HG03064 (cell line): Measurements from ENCODE around the gene IGBP1.
A peak's percentile ranks its signal among the peaks of the same experiment; 100 is the strongest.
"Not testable (repeated sequence)": the region's sequence is repeated elsewhere in the genome, so short reads cannot be mapped to it uniquely, and the experiment has no call there.

Source experiments
- ATAC-seq: cut with Tn5 transposase; IDR thresholded peaks from one replicate; pipeline ENCODE4 v1.9.1; 2021; ENCODE audit warnings: low read depth; ENCODE audit not compliant: unreplicated experiment

Gene IGBP1

DNA sequence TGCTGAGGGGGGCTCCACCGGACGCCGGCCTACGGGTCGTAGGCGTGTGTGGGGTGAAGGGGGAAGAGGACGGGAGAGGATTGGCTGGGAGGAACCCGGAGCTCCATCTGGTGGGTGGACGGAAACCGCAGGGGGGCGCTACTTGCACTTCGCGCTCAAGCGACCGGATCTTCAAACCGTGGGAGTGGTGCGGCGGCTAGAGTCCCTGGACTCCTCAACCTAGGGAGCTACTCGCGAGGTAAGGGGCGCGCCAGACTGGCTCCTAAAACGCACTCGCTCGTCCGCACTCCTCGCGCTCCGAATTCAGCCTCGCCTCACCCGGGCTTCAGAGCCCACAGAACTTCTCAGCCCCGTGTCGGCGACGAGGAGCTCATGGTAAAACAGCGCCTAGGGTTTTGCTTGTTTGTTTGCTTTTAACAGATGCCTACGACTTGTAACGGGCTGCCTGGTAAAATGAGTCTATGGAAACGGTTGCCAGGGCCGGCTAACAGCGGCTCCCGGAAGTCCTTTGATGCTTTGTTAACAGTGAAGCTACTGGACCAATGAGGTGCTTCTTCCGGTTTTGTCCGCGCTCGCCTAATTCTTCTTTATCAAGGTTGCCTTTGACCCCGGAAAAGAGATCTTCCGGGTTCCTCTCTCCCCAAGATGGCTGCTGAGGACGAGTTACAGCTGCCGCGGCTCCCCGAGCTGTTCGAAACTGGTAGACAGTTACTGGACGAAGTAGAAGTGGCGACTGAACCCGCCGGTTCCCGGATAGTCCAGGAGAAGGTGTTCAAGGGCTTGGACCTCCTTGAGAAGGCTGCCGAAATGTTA, at the start of gene IGBP1:
Gene IGBP1 (plus strand): TSS at position 145 of the 813 bp plus-strand sequence. CDS start 501 bp downstream, at position 646.
- ATAC-seq: peak; percentile 88

DNA sequence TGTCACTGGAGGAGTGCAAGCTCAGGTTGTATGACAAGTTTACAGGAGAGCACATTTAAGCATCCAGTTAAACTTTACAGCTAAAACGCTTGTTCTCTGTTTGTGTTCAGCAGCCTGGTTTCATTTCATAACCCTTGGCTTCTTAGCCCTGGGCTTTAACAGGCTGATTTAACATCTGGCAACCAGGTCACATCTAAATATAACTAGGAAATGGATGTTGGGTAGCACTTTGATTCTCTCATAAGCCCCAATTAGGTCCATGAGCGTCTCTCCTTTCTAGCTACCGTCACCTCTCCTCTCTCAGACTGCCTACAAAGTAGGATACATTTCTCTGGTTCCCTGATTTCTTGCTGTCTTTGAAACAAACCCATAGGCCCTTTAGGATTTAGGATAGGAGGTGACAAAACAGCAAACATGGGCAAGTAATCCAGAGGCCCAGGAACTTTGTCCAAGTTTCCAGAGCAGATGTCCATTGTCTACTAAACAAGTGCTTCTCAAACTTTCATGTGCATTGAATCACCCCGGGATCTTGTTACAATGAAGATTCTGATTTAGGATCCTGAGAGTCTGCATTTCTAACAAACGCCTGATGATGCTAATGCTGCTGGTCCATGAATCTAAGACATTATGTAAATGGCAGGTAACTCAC, 48.5 kb upstream of the IGBP1 start:
- no peak for ATAC-seq

DNA sequence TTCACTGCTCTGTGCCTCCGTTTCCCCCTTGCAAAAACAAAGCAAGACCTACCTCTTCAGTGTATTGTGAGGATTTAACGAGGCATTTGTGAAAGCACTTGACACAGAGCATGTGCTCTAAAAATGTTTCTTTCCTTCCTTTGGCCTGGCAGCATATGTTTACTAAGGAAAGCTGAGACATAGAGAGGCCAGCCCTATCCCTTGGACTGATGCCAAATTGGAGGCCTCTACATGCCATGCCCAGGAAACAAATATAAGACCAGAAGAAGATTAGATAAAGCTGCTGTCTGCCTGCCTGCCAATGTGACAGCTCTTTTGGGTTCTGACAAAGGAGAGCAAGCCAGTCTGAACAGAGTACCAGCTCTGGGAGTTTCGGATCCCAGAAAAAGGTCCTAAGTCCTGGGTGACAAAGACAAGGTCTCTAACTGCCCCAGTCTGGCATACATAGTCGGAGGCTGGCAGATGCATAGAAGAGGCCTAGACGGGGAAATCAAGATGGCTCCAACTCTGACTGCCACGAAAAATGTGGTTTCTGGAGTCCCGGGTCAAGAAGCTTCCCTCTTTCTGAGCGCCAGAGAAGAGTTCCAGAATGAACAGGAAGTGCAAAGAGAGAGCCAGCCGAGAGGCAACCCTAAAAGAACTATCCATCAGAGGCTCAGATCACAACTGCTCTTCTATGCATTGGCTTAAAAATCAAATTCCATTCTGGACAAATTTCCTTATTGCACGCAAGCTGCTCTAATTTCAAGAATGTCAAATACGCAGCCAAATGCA, 45.2 kb upstream of the IGBP1 start:
- ATAC-seq: no peak

DNA sequence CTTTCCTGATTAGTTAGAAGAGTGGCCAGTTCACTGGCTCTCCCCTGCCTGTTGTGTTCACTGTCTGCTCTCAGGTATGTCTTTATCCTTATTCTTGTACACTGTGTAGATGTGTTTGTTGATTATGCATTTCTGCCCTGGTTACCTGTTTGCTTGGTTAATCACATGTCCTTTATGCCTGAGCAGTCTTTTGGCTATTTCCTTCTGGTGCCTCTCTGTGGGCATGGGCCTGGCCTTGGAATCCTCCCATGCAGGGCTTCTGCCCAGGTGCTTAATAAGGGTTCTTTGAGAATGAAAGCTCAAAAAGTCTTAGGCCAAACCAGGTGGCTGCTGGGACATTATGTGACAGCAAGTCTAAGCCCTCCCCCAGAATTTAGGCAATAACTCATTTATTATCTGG, 44.5 kb upstream of the IGBP1 start:
- no peak for ATAC-seq

DNA sequence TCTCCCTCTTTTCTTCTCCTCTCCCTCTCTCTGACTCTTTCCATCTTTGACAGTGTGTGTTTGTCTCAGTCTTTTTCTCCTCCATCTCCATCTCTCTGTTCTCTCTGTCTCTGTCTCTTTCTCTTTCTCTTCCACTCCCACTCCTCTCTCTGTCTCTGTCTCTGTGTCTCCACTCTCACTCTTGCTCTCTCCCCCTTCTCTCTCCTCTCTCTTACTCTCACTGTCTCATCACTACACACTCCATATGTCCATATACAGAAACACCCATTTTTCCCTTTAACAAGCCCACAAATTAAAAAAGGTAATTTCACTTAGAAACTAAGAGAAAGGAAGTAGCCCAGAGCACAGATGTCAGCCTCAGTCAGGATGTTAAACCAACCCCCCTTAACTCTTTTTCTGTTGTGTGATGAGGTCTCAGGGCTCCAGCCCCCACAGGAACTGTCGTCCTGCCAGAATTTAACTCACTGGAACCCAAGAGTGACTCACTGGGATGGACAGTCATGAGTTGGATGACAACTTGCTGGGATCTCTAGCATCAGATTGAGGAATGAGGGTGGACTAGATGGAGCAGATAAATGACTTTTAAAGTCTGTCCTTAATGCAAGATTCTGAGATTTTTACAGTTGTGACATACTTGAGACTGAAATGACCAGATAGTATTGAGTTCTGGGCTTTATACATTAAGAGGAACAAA, 43.5 kb upstream of the IGBP1 start:
- no peak for ATAC-seq

DNA sequence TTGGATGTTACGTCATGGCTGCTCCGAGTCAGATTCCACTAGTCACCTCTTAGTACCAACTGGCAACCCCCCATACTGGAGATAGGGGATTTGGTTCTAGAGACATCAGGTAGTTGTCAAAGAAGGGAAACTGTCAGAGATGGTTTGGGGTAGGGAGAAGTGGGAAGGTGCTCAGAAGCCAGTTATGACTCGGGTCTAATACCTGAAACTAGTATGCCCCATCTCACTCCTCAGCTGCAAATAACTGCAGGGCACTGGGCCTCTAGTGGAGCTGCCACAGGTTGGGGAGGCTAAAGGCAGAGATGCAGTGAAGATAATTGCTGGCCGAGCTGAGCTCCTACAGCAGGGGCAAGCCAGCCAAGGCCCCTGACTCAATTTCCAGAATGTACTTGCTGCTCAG, 41.0 kb upstream of the IGBP1 start:
- ATAC-seq: no peak

DNA sequence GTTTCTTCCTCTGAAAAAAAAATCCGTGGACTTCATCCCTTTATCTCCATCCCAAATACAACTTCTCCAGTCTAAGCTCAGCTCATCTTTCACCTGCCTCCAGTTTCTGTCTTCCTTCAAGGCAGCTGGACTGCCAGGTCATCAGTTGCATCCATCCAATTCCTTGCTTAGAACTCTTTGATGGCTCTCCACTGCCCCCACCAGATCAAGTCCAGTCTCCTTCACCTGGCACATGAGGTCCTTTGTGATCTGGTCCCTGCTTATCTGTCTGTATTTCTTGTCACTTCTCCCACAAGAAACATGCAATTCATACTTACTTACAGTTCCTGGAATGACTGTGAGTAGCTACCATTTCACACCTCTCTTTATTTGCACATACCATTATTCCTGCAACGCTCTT, 37.2 kb upstream of the IGBP1 start:
- ATAC-seq: no peak

DNA sequence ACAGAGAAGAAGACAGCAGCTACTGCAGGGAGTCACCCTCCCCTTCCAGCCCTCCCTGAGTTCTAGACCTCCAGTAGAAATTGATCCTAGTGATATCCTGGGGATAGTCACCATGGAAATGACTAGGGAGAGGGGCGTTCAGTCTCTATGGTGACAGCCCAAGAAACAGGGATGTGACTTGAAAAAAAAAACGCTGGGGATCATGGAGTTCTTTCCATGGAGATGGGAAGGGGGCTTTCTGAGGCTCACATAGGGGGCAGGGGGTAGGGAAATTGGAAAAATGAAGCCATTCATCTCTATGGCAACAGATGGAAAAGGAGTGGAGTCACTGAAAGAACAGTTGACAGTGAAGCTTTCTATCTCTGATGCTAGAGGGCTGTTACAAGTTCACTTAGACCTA, 28.0 kb upstream of the IGBP1 start:
- no peak for ATAC-seq

DNA sequence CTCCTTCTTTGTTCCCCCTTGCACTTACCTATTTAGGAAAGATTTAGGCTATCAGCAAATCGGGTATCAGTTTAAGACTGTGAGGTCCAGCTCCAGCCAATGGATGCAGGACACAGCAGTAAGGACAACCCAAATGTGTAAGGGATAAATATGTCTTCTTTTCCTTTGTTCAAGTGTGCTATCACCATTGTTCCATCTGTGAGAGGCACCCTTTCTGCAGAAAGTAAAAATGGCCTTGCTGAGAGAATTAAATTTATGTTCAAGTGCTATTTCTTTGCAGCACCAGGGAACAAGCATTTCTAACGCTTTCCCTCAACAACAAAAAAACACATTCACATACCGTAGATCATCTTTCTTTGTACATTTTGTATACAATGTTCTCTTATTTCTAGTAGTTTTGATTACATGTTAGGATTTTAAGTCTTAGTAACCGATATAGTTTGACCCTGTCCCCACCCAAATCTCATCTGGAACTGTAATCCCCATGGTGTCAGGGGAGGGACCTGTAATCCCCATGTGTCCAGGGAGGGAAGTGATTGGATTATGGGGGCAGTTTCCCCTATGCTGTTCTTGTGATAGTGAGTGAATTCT, 21.7 kb upstream of the IGBP1 start:
- not testable (repeated sequence) for ATAC-seq

DNA sequence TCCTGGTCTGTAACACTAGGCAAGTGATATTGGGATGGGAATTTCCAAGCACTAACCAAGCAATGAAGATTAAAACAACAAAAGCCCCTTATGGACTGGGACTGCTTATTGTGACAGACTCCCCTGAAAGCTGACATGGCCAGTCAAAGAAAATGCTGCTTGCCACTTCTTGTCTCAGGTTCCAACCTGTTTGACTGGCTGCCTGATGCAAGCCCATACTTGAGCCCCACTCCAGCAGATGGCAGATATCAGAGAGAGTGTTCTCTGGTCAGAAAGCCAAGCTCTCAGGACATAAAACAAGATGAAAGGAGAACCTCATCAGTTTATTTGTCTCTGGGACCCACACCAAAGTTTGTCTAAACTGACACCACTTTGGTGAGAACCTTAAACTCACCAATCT, 15.5 kb upstream of the IGBP1 start:
- no peak for ATAC-seq

DNA sequence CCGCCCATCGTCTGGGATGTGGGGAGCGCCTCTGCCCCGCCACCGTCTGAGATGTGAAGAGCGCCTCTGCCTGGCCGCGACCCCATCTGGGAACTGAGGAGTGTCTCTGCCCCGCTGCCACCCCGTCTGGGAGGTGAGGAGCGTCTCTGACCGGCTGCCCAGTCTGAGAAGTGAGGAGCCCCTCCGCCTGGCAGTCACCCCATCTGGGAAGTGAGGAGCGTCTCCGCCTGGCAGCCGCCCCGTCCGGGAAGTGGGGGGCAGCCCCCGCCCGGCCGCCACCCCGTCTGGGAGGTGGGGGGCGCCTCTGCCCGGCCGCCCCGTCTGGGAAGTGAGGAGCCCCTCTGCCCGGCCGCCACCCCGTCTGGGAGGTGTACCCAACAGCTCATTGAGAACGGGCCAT, 10.2 kb upstream of the IGBP1 start:
- not testable (repeated sequence) for ATAC-seq

DNA sequence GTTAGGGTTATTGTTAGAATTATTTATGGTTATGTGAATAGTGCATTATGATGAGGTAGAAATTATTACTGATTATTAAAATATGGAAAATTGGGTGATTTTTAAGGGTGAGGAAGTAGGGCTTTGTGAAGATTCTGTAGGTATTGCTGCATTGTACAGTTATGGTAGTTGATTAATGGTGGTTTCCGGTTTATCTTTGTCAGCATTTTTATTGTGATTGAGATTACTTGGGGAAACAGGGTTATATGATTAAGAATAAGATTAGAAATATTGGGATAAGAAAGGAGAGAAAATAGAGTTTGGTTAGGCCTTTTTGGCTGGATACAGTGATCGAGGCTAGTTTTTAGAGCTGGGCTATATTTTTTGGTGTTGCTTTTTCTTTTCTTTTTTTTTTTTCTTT, 8.6 kb upstream of the IGBP1 start:
- no peak for ATAC-seq

DNA sequence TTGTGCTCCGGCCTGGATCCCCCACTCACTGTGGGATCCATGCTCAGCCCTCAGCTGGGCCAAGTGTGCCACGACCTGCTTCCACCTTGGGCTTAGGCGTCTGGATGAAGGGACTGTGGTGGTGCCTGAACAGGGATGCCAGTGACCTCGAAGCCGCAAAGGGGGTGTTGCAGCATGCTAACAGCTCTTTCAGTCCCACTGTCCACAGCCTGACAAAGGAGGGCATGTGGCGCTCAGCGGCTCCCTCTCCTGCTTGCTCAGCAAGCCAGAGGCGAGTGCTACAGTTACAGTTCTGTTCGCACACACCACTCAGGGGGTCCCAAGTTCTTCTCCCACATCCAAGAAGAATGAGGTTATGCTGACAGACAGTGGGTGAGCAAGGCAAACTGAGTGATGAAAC, 5.2 kb upstream of the IGBP1 start:
- ATAC-seq: no peak

DNA sequence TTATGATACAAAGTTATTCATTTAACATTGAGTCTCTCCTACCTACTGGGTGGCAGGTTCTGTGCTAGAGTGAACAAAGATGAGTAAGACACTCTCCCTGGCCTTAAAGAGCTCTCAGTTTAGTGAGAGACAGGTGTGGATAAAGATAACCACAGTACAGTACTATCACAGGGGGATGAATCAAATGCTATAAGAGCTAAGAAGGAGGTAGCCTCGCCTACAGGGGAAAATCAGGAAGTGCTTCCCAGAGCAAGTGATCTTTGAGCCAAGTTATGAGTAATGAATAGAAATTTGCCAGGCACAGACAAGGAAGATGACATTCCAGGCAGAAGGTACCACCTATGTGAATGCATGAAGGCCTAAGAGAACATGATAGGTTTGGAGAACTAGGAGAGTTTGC, 3.4 kb upstream of the IGBP1 start:
- no peak for ATAC-seq

DNA sequence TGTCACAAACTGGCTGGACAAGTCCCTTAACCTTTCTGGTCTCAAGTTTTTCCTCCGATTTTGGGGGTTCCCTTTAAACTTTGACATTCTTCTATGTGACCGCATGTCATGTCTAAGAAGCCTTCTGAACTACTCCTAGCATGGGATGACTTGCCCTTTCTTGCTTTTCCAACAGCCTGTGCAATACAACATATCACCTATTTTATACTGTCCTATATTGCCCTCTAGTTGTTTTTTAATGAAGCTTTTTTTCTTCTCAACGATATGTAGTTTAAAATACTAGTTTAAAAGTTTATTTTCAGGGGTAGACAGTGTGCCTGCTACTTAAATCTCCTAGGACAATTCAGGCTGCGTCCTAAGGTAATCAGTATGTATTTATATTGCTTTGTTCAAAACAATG, 1.0 kb upstream of the IGBP1 start:
- ATAC-seq: no peak

DNA sequence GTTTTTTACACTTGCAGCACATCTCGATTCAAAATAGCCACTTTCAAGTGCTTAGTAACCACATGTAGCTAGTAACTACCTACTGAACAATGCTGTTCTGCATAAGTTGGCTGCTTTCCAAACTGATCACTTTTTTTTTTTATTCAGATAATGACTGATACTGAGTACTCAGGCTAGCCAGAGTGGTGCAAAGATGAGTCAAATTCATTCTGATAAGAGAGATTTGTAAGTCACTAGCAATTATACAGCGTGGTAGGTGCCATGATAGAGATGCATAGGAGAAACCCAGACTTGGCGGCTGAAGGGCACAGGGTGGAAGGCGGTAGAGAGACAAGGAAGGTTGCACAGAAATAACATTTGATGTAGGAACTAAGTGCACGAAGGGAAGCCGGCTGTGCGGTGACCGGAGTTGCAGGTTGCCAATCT, 357 bp upstream of the IGBP1 start:
- ATAC-seq: no peak

DNA sequence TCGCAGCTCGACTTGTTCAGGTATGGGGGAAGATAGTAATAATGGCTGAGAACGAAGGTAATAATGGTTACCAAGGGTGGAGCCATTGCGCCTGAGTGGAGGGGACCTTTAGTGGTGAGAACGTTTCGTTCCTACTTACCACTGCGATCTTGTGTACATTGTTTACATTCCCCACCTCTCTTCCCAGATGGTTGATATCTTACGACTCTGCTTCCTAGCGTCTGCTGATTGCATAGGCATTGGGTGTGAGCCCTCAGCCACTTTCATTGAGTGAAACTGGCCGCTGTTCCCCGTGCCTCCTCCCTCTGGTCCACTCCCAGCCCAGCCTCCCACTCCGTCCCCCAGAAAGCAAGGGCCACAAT, 850 bp downstream of the IGBP1 start:
- ATAC-seq: peak; percentile 6

DNA sequence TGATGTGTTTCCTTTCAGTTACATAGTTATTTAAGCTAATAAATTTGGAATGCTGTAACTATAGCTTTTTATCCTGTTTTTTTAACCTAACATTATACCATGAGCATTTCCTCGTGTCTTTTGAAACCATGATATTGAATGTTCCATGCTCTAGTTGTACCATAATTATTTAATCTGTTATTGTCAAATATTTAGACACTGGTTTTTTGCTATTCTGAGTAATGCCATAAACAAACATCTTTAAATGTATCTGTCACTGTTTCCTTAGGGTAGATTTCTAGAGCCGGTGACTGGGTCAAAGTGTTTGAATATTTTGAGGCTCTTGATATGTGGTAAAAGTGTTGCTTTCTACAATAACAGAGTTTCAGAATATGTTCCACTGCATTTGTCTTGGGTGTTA, 5.4 kb downstream of the IGBP1 start:
- no peak for ATAC-seq

DNA sequence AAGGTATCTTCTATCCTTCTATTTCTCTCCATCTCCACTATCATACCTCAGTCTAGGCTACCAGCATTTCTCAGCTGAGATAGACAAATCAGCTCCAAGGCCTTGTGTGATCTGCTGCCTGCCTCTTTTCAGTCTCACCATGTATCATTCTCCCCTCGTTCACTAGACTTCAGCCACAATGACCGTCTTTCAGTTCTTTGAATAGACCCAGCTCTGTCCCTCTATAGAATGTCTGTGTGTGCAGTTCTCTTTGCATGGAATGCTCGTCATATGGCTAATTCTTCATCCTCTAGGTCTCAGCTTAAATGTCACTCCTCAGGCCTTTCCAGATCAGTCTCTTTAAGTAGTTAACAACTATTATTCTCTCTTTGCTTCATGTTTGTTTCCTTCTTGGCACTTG, 6.5 kb downstream of the IGBP1 start:
- ATAC-seq: no peak

DNA sequence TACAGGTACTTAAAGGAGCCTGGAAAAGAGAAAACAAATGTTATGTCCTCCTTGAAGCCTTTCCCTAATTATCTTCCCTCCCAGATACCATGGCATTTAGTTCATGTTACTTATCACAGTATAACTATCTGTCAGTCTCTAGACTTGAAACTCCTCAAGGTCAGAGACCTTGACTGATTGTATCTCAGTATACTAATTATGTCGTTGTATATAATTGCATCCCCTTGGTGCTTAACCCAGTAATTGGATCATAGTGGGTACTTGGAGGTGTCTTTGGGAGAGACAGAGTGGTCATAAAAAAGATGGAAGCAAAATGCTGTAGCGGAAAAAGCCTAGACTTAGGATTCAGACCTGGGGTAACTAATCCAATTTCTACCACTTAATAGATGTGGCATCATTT, 8.1 kb downstream of the IGBP1 start:
- ATAC-seq: no peak
